Right cardiac atrium (tissue), 5 donors: Measurements from ENCODE around the gene ANAPC2. TPM values are rescaled to one million over a fixed set of nuclear protein-coding genes. Genes with fewer than 3 reads are reported as not detected.

Source experiments
- ATAC-seq, 2 donors: fragments of 200-7000 bp; cut with Tn5 transposase; one replicate each; pipeline versions ENCODE4 v1.8.0 to v1.9.1; 2020; ENCODE audit warnings: moderate library complexity in 2 of 2, mild to moderate bottlenecking in 1 of 2
- DNase-seq, 3 donors: peaks; one replicate each; pipeline ENCODE4 v3.0.0-alpha.2; 2020
- H3K27ac ChIP-seq: one replicate; pipeline ENCODE4 v1.5.1; 2013; ENCODE audit warnings: mild to moderate bottlenecking, low read length, control low read depth, moderate library complexity
- H3K27me3 ChIP-seq: one replicate; pipeline ENCODE4 v1.6.1; 2013; ENCODE audit not compliant: control insufficient read depth, insufficient read depth
- H3K4me1 ChIP-seq: one replicate; pipeline ENCODE4 v1.6.1; 2013; ENCODE audit warnings: low read length; ENCODE audit not compliant: control insufficient read depth, insufficient read depth
- H3K4me3 ChIP-seq: one replicate; pipeline ENCODE4 v1.5.1; 2013; ENCODE audit warnings: low read length, control low read depth
- H3K9me3 ChIP-seq: one replicate; pipeline ENCODE4 v1.6.1; 2013; ENCODE audit warnings: low read length; ENCODE audit not compliant: control insufficient read depth
- WGBS: extraction: QIAGEN DNeasy Blood & Tissue Kit; methylation state at CpG from one replicate; pipeline ENCODE4 v1.1.7; 2013; 5-methylcytosine and 5-hydroxymethylcytosine counted together
- intact Hi-C, 4 donors: fragments of 100-400 bp; cut with DNase I; formaldehyde crosslinking; loops; one replicate each; pipeline versions ENCODE4 v1.11.0 to v1.14.0; 2022 to 2023
- polyA plus RNA-seq: library from polyadenylated mRNA; stranded (reverse); fragments of 200-250 nt; gene quantifications from one replicate; pipeline ENCODE4 v1.2.3, GENCODE V29; 2013
- total RNA-seq, 4 donors: library from RNA; stranded (reverse); fragmentation: NEBNext Ultra II Directional; extraction: Animal tissue kit (Norgen Biotek cat#: 25700); gene quantifications; one replicate each; pipeline ENCODE4 v1.2.1, GENCODE V29; 2021
- donor health status: healthy with polysubstance abuse.
- donor health status: DM: no; HTN: yes; CAD: no.
- donor health status: DM: no; HTN: no; CAD: no.
- donor health status: DM: no; HTN: yes; CAD: no; lungs with severe emphysema.
- donor health status: DM: yes; HTN: yes; CAD: no.

Gene ANAPC2
- total and polyA plus RNA-seq, 5 donors, result 26.6 to 45.7 (median 32.3) TPM

- no peak for DNase-seq
- Histone ChIP-seq H3K4me3 (no peak overlapping the region), H3K9me3 (no peaks in the 10 kb centered on the region), H3K27ac (no peak overlapping the region), H3K4me1 (peaks cover 2% of the 10 kb centered on the region), H3K27me3 (no peaks in the 10 kb centered on the region)
- no peak for ATAC-seq
- intact Hi-C loops, result no loop called here
- WGBS, result 81% methylated on average over 22 of the region's 22 CpGs
Measured at GRCh38 chr9:137163805-137164204, 24.6 kb downstream of the ANAPC2 start.

GRCh38 chr9:137163365-137163715 lies 25.0 kb downstream of the ANAPC2 start:
- Histone ChIP-seq H3K4me1 (peaks cover 2% of the 10 kb centered on the region), H3K27ac (no peak overlapping the region), H3K27me3 (no peaks in the 10 kb centered on the region), H3K4me3 (no peak overlapping the region), H3K9me3 (no peaks in the 10 kb centered on the region)
- intact Hi-C loops, result no loop called here
- DNase-seq (no peak), ATAC-seq (peak in 1 of 2 donors; percentile 3)
- 26% methylated on average over 26 of the region's 26 CpGs for WGBS

GRCh38 chr9:137162505-137163364 lies 25.6 kb downstream of the ANAPC2 start:
- Histone ChIP-seq H3K27ac (no peak overlapping the region), H3K27me3 (no peaks in the 10 kb centered on the region), H3K4me3 (no peak overlapping the region), H3K4me1 (no peaks in the 10 kb centered on the region), H3K9me3 (no peaks in the 10 kb centered on the region)
- WGBS, result 7% methylated on average over 74 of the region's 74 CpGs
- intact Hi-C loops, result no loop called here
- ATAC-seq, result peak in 1 of 2 donors; percentile 7
- DNase-seq, result peak in 1 of 3 donors; percentile 65

GRCh38 chr9:137161558-137162486 lies 26.5 kb downstream of the ANAPC2 start:
- Histone ChIP-seq H3K27me3 (no peaks in the 10 kb centered on the region), H3K9me3 (no peaks in the 10 kb centered on the region), H3K4me3 (no peak overlapping the region), H3K4me1 (no peaks in the 10 kb centered on the region), H3K27ac (no peak overlapping the region)
- 7% methylated on average over 70 of the region's 71 CpGs for WGBS
- intact Hi-C loops, result no loop called here
- DNase-seq (peak in 1 of 3 donors; percentile 41), ATAC-seq (no peak)

GRCh38 chr9:137160716-137161557 lies 27.4 kb downstream of the ANAPC2 start:
- ATAC-seq (no peak), DNase-seq (peak in 1 of 3 donors; percentile 37)
- no peaks in the 10 kb centered on the region for H3K9me3 ChIP-seq
- WGBS, result 29% methylated on average over 56 of the region's 56 CpGs
- intact Hi-C loops, result no loop called here
- H3K27ac ChIP-seq, result no peak overlapping the region
- no peaks in the 10 kb centered on the region for H3K27me3 ChIP-seq
- no peaks in the 10 kb centered on the region for H3K4me1 ChIP-seq
- H3K4me3 ChIP-seq, result no peak overlapping the region

- intact Hi-C loops, result no loop called here
- Histone ChIP-seq H3K27ac (no peak overlapping the region), H3K27me3 (no peaks in the 10 kb centered on the region), H3K4me3 (no peak overlapping the region), H3K9me3 (no peaks in the 10 kb centered on the region), H3K4me1 (no peaks in the 10 kb centered on the region)
- DNase-seq (peak in 1 of 3 donors; percentile 7), ATAC-seq (no peak)
- 63% methylated on average over 17 of the region's 17 CpGs for WGBS
Measured at GRCh38 chr9:137160054-137160425, 28.3 kb downstream of the ANAPC2 start.

- Histone ChIP-seq H3K9me3 (no peaks in the 10 kb centered on the region), H3K27me3 (no peaks in the 10 kb centered on the region), H3K4me1 (no peaks in the 10 kb centered on the region), H3K4me3 (no peak overlapping the region), H3K27ac (no peak overlapping the region)
- intact Hi-C loops, result no loop called here
- ATAC-seq (no peak), DNase-seq (peak in 1 of 3 donors; percentile 8)
- WGBS, result 37% methylated on average over 14 of the region's 14 CpGs
Measured at GRCh38 chr9:137159105-137160053, 29.0 kb downstream of the ANAPC2 start.

- Histone ChIP-seq H3K27me3 (no peaks in the 10 kb centered on the region), H3K4me1 (no peaks in the 10 kb centered on the region), H3K27ac (no peak overlapping the region), H3K9me3 (no peaks in the 10 kb centered on the region), H3K4me3 (no peak overlapping the region)
- 46% methylated on average over 4 of the region's 4 CpGs for WGBS
- DNase-seq, result no peak
- intact Hi-C loops, result no loop called here
- ATAC-seq, result no peak
Measured at GRCh38 chr9:137158625-137159024, 29.7 kb downstream of the ANAPC2 start.

- intact Hi-C loops, result no loop called here
- Histone ChIP-seq H3K4me3 (no peak overlapping the region), H3K4me1 (no peaks in the 10 kb centered on the region), H3K9me3 (no peaks in the 10 kb centered on the region), H3K27ac (no peak overlapping the region), H3K27me3 (no peaks in the 10 kb centered on the region)
- no peak for ATAC-seq
- WGBS, result 63% methylated on average over 19 of the region's 19 CpGs
- peak in 1 of 3 donors; percentile 13 for DNase-seq
Measured at GRCh38 chr9:137157618-137158415, 30.5 kb downstream of the ANAPC2 start.
